ENCODE results near the gene TEDC2. TPM values are rescaled to one million over a fixed set of nuclear protein-coding genes. Genes with fewer than 3 reads are reported as not detected.

TEDC2 gene
- total and polyA plus RNA-seq, 9 of the 15 experiments (the other 6 are each of a cell fraction or from before 2014, with no cell fraction given) = 0.75 to 57.0 (median 17.6) TPM

DNA sequence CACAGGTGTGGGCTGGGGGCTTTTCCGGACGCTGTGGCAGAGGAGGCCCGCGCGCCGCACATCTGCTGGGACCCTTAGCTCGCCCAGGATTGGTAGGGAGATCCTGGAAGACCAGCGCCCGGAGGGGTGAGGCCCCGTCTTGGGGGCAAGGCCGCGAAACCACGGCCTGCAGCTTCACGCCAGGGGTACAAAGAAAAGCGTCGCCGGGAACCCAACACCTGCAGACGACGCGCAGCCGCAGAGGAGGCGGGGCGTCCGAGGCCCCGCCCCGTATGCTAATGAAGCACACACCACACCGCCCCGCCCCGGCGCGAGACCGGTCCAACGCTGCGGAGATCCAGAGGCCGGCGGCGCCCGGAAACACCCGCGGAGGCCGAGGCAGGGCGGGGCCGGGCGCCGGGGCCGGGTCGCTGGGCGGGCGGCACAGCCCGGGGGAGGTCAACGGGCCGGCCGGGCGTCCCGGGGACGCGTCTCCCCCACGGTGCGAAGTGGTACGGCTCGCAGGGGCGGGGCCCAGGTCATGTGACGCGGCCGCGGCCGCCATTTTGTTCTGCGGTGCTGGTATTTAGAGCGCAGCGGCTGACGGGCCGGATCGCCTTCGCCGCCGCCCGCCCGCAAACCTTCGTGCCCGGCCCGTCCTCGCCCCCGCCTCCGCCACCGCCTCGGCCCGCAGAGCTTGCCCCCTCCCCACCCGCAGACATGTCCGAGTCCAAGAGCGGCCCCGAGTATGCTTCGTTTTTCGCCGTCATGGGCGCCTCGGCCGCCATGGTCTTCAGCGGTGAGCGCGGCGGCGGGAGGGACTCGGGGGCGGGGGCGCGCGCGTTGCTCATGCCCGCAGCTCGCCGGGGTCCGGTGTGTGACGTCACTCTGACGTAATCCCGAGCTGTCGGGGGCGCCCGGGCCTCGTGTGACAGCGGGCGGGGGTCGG is 53.8 kb downstream of the TEDC2 start, which contains the start of gene ATP6V0C (continued):
- no peak for TF ChIP-seq ZKSCAN8 (CRISPR knock-in tag; IDR thresholded peaks at IDR 0.05)
- TF ChIP-seq ZNF444 (CRISPR knock-in tag; IDR thresholded peaks at IDR 0.05) = no peak
- no peak for TF ChIP-seq NR2C1 (IDR thresholded peaks at IDR 0.05)
- no peak for TF ChIP-seq NR2C1 (tag; IDR thresholded peaks at IDR 0.05)
- TF ChIP-seq, protein P1, sequence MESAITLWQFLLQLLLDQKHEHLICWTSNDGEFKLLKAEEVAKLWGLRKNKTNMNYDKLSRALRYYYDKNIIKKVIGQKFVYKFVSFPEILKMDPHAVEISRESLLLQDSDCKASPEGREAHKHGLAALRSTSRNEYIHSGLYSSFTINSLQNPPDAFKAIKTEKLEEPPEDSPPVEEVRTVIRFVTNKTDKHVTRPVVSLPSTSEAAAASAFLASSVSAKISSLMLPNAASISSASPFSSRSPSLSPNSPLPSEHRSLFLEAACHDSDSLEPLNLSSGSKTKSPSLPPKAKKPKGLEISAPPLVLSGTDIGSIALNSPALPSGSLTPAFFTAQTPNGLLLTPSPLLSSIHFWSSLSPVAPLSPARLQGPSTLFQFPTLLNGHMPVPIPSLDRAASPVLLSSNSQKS (CRISPR knock-in tag; IDR thresholded peaks at IDR 0.05) = no peak
- TF ChIP-seq, protein P2, sequence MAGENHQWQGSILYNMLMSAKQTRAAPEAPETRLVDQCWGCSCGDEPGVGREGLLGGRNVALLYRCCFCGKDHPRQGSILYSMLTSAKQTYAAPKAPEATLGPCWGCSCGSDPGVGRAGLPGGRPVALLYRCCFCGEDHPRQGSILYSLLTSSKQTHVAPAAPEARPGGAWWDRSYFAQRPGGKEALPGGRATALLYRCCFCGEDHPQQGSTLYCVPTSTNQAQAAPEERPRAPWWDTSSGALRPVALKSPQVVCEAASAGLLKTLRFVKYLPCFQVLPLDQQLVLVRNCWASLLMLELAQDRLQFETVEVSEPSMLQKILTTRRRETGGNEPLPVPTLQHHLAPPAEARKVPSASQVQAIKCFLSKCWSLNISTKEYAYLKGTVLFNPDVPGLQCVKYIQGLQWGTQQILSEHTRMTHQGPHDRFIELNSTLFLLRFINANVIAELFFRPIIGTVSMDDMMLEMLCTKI (IDR thresholded peaks at IDR 0.05; ENCODE audit: partially characterized antibody) = no peak
- TF ChIP-seq FOS (IDR thresholded peaks at IDR 0.05; ENCODE audit: extremely low read depth, insufficient read length) = no peak
- TF ChIP-seq SAFB2 (IDR thresholded peaks at IDR 0.05; ENCODE audit: borderline replicate concordance, low read depth, low read length, severe bottlenecking) = no peak
- no peak for TF ChIP-seq KAT2B (IDR thresholded peaks at IDR 0.05; ENCODE audit: low read depth, low read length)
- TF ChIP-seq MIER1 (IDR thresholded peaks at IDR 0.05; ENCODE audit: low read depth) = no peak
- no peak for TF ChIP-seq ZNF79 (CRISPR knock-in tag; IDR thresholded peaks at IDR 0.05; ENCODE audit: low read depth)
- TF ChIP-seq RBFOX2 (IDR thresholded peaks at IDR 0.05; ENCODE audit: low read depth, low read length) = peak; percentile 87
- TF ChIP-seq, protein P3, sequence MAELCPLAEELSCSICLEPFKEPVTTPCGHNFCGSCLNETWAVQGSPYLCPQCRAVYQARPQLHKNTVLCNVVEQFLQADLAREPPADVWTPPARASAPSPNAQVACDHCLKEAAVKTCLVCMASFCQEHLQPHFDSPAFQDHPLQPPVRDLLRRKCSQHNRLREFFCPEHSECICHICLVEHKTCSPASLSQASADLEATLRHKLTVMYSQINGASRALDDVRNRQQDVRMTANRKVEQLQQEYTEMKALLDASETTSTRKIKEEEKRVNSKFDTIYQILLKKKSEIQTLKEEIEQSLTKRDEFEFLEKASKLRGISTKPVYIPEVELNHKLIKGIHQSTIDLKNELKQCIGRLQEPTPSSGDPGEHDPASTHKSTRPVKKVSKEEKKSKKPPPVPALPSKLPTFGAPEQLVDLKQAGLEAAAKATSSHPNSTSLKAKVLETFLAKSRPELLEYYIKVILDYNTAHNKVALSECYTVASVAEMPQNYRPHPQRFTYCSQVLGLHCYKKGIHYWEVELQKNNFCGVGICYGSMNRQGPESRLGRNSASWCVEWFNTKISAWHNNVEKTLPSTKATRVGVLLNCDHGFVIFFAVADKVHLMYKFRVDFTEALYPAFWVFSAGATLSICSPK (IDR thresholded peaks at IDR 0.05; ENCODE audit: borderline replicate concordance) = no peak
- TF ChIP-seq HSF4 (CRISPR knock-in tag; IDR thresholded peaks at IDR 0.05; ENCODE audit: borderline replicate concordance) = no peak
- no peak for TF ChIP-seq RUNX1 (IDR thresholded peaks at IDR 0.05; ENCODE audit: low read depth)
- TF ChIP-seq MAZ (CRISPR knock-in tag; conservative IDR thresholded peaks at IDR 0.05 in 1 of 2, IDR thresholded peaks at IDR 0.05 in 1 of 2) = peak in 1 of 2 experiments; percentile 91; a peak in 3 of 4 replicates
- peak; percentile 53 for TF ChIP-seq C11orf30 (IDR thresholded peaks at IDR 0.05; ENCODE audit: low read depth)
- TF ChIP-seq ZNF644 (tag; IDR thresholded peaks at IDR 0.05; ENCODE audit: low read depth) = no peak
- TF ChIP-seq ZBTB1 (CRISPR knock-in tag; IDR thresholded peaks at IDR 0.05; ENCODE audit: borderline replicate concordance, low read depth) = 0 out of 2 replicates have a peak, but pooled peaks have one; percentile 59
- TF ChIP-seq NR2C2 (CRISPR knock-in tag; IDR thresholded peaks at IDR 0.05) = no peak
- TF ChIP-seq NR2C2 (tag; IDR thresholded peaks at IDR 0.05) = peak; percentile 74
- no peak for TF ChIP-seq ZNF133 (CRISPR knock-in tag; IDR thresholded peaks at IDR 0.05)
- no peak; the same call in 1 of the 2 replicates for TF ChIP-seq PRMT5 (CRISPR knock-in tag; IDR thresholded peaks at IDR 0.05)
- TF ChIP-seq GATAD2A (IDR thresholded peaks at IDR 0.05) = no peak
- TF ChIP-seq ZNF764 (CRISPR knock-in tag; IDR thresholded peaks at IDR 0.05; ENCODE audit: low read depth) = no peak
- no peak for TF ChIP-seq ZSCAN32 (CRISPR knock-in tag; IDR thresholded peaks at IDR 0.05)

Data from K562 (cell line).